ENCODE measurements around the gene POU2F2.

POU2F2 gene

GRCh38 chr19:42168206-42168605 lies 36.0 kb upstream of the POU2F2 start:
- DNase-seq (no peak), ATAC-seq (ENCODE audit: insufficient read depth, low read depth) (no peak)
- Histone ChIP-seq H3K27ac (ENCODE audit: low read length) (no peak overlapping the region), H3K36me3 (ENCODE audit: insufficient read depth, low read length) (no peaks in the 10 kb centered on the region), H3K4me3 (ENCODE audit: low read depth in 1 of 2, low read length in 2 of 2) (no peak overlapping the region), H3K79me2 (ENCODE audit: insufficient read depth, low read length) (no peaks in the 10 kb centered on the region), H3K4me1 (ENCODE audit: insufficient read depth, low read length) (no peaks in the 10 kb centered on the region), H3K9me3 (ENCODE audit: insufficient read depth, low read length, severe bottlenecking) (no peaks in the 10 kb centered on the region), H3K4me2 (ENCODE audit: insufficient read depth, low read length) (no peak overlapping the region), H3K27me3 (ENCODE audit: insufficient read depth, low read length, poor library complexity) (peaks cover 22% of the 10 kb centered on the region), H4K20me1 (ENCODE audit: insufficient read depth, low read length) (no peaks in the 10 kb centered on the region), H3K9ac (ENCODE audit: low read depth, low read length) (no peak overlapping the region), H2AFZ (ENCODE audit: low read depth, low read length) (no peak overlapping the region)
- TF ChIP-seq EZH2 (IDR thresholded peaks at IDR 0.05; ENCODE audit: borderline replicate concordance, low read depth, low read length, severe bottlenecking), result no peak
- TF ChIP-seq CTCF (IDR thresholded peaks at IDR 0.05; ENCODE audit: borderline replicate concordance, extremely low read depth, low read length, poor library complexity, severe bottlenecking), result no peak

GRCh38 chr19:42166316-42166715 lies 34.1 kb upstream of the POU2F2 start:
- no peak for ATAC-seq (ENCODE audit: insufficient read depth, low read depth)
- 0 out of 2 replicates have a peak, but pooled peaks cover 3% of the 10 kb centered on the region for H4K20me1 ChIP-seq (ENCODE audit: insufficient read depth, low read length)
- no peak for DNase-seq

GRCh38 chr19:42165146-42165545 lies 32.9 kb upstream of the POU2F2 start:
- Histone ChIP-seq H2AFZ (ENCODE audit: low read depth, low read length) (no peak overlapping the region), H3K4me3 (ENCODE audit: low read depth in 1 of 2, low read length in 2 of 2) (no peak overlapping the region), H3K79me2 (ENCODE audit: insufficient read depth, low read length) (no peaks in the 10 kb centered on the region), H3K27me3 (ENCODE audit: insufficient read depth, low read length, poor library complexity) (peaks cover 30% of the 10 kb centered on the region), H3K9ac (ENCODE audit: low read depth, low read length) (no peak overlapping the region), H3K4me2 (ENCODE audit: insufficient read depth, low read length) (no peak overlapping the region), H4K20me1 (ENCODE audit: insufficient read depth, low read length) (0 out of 2 replicates have a peak, but pooled peaks cover 3% of the 10 kb centered on the region), H3K9me3 (ENCODE audit: insufficient read depth, low read length, severe bottlenecking) (no peaks in the 10 kb centered on the region), H3K4me1 (ENCODE audit: insufficient read depth, low read length) (no peaks in the 10 kb centered on the region), H3K36me3 (ENCODE audit: insufficient read depth, low read length) (no peaks in the 10 kb centered on the region), H3K27ac (ENCODE audit: low read length) (no peak overlapping the region)
- TF ChIP-seq CTCF (IDR thresholded peaks at IDR 0.05; ENCODE audit: borderline replicate concordance, extremely low read depth, low read length, poor library complexity, severe bottlenecking) (no peak), EZH2 (IDR thresholded peaks at IDR 0.05; ENCODE audit: borderline replicate concordance, low read depth, low read length, severe bottlenecking) (no peak)
- ATAC-seq (ENCODE audit: insufficient read depth, low read depth) (no peak), DNase-seq (no peak)

More at GRCh38 chr19:42166316-42166715, 34.1 kb upstream of the POU2F2 start:
- no peaks in the 10 kb centered on the region for H3K79me2 ChIP-seq (ENCODE audit: insufficient read depth, low read length)
- no peaks in the 10 kb centered on the region for H3K4me1 ChIP-seq (ENCODE audit: insufficient read depth, low read length)
- no peaks in the 10 kb centered on the region for H3K9me3 ChIP-seq (ENCODE audit: insufficient read depth, low read length, severe bottlenecking)
- no peaks in the 10 kb centered on the region for H3K36me3 ChIP-seq (ENCODE audit: insufficient read depth, low read length)
- H3K4me3 ChIP-seq (ENCODE audit: low read depth in 1 of 2, low read length in 2 of 2), result no peak overlapping the region
- H3K9ac ChIP-seq (ENCODE audit: low read depth, low read length), result no peak overlapping the region
- no peak overlapping the region for H3K4me2 ChIP-seq (ENCODE audit: insufficient read depth, low read length)
- no peak overlapping the region for H2AFZ ChIP-seq (ENCODE audit: low read depth, low read length)
- peaks cover 24% of the 10 kb centered on the region for H3K27me3 ChIP-seq (ENCODE audit: insufficient read depth, low read length, poor library complexity)
- H3K27ac ChIP-seq (ENCODE audit: low read length), result no peak overlapping the region
- TF ChIP-seq CTCF (IDR thresholded peaks at IDR 0.05; ENCODE audit: borderline replicate concordance, extremely low read depth, low read length, poor library complexity, severe bottlenecking) (no peak), EZH2 (IDR thresholded peaks at IDR 0.05; ENCODE audit: borderline replicate concordance, low read depth, low read length, severe bottlenecking) (no peak)
